Measurements from ENCODE around the gene USP6. TPM values are rescaled to one million over a fixed set of nuclear protein-coding genes. Genes with fewer than 3 reads are reported as not detected.
"Not testable (repeated sequence)": the region's sequence is repeated elsewhere in the genome, so short reads cannot be mapped to it uniquely, and the experiment has no call there.

Gene USP6
- total RNA-seq, 2 donors from 2014 or later, result 0.13 TPM; not detected in 1

DNA sequence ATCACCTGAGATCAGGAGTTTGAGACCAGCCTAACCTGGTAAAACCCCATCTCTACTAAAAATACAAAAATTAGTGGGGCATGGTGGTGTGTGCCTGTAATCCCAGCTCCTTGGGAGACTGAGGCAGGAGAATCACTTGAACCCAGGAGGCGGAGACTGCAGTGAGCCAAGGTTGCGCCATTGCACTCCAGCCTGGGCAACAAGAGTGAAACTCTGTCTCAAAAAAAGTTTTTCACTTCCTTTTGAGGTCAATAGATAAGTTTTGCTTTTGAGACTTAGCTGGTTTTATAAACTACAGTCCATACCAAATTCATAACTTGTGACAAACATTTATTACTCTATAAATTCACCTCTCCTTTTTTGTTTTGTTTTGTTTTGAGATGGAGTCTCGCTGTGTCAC is 46.0 kb downstream of the USP6 start:
- H3K9me3 ChIP-seq; intact Hi-C loops (cut with DNase I); DNase-seq; H3K4me1 ChIP-seq; H3K4me3 ChIP-seq; H3K27me3 ChIP-seq; H3K27ac ChIP-seq; H3K36me3 ChIP-seq; H3K9ac ChIP-seq (ENCODE audit: low read depth in 2 of 2, low read length in 2 of 2): not testable (repeated sequence)

DNA sequence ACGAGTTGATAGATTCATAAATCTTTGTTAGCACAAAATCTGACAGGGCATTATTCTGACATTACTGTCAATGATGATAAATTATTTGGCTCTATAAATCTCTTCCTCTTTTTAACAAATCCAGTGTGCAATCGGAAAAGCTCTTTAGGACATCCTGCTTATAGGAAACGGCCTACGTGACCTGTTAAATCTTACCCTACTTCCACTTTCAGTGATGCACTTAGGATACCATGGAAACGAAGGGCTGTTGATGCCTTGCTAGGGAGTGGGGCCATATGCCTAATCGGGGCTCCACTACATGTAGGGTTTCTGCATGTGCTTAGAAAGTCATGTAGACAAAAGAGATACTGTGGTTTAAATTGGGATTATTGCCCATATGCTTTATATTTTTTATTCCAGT is 48.6 kb downstream of the USP6 start:
- Histone ChIP-seq H3K27ac (no peak overlapping the region), H3K27me3 (no peaks in the 10 kb centered on the region), H3K36me3 (no peaks in the 10 kb centered on the region), H3K4me1 (no peaks in the 10 kb centered on the region), H3K9ac (ENCODE audit: low read depth in 2 of 2, low read length in 2 of 2) (no peak overlapping the region), H3K4me3 (no peak overlapping the region), H3K9me3 (no peaks in the 10 kb centered on the region)
- intact Hi-C loops (cut with DNase I), result no loop called here
- no peak for DNase-seq
- TF ChIP-seq, protein P1, sequence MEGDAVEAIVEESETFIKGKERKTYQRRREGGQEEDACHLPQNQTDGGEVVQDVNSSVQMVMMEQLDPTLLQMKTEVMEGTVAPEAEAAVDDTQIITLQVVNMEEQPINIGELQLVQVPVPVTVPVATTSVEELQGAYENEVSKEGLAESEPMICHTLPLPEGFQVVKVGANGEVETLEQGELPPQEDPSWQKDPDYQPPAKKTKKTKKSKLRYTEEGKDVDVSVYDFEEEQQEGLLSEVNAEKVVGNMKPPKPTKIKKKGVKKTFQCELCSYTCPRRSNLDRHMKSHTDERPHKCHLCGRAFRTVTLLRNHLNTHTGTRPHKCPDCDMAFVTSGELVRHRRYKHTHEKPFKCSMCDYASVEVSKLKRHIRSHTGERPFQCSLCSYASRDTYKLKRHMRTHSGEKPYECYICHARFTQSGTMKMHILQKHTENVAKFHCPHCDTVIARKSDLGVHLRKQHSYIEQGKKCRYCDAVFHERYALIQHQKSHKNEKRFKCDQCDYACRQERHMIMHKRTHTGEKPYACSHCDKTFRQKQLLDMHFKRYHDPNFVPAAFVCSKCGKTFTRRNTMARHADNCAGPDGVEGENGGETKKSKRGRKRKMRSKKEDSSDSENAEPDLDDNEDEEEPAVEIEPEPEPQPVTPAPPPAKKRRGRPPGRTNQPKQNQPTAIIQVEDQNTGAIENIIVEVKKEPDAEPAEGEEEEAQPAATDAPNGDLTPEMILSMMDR (IDR thresholded peaks at IDR 0.05), result no peak

DNA sequence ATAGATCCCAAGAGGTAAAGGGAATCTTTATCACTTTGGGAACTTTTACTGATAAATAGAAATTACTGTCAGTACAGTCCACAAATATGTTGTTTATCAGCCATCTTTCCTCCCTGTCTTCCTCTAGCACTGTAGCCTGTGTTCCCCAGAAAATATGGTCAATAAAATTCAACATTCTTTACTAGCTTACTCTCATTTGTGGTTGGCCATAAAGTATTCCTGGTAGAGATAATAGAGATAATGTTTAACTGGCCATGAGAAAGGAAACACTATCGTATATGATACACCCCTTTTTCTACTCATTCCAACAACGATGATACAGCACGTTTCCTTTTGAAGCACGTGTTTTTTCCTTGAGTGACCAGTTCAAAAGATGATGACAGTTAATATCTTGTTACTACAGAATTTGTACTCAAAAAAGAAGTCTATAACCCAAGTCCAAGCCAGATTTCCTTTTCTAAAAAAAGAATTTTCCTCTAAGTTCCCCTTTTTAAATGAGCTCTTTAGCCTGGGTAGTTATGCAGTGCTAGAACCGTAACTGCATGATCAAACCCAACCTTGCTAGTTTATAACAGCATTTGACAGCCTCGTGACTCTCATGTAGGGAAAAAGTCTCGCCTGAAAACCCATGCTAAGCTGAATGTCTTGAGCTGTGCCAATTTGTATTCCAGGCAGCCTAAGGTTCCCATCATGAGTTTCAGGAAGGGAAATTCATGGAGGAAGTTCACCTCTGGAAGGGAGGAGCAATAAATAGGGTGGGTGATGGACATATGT is 50.1 kb downstream of the USP6 start:
- H3K9me3 ChIP-seq; H3K36me3 ChIP-seq; DNase-seq; H3K27ac ChIP-seq; H3K9ac ChIP-seq (ENCODE audit: low read depth in 2 of 2, low read length in 2 of 2); H3K4me3 ChIP-seq; H3K4me1 ChIP-seq; H3K27me3 ChIP-seq; intact Hi-C loops (cut with DNase I): not testable (repeated sequence)

GRCh38 chr17:5175027-5175426 is 59.2 kb downstream of the USP6 start:
- H3K9me3 ChIP-seq; H3K9ac ChIP-seq (ENCODE audit: low read depth in 2 of 2, low read length in 2 of 2); H3K4me1 ChIP-seq; DNase-seq; H3K27ac ChIP-seq; intact Hi-C loops (cut with DNase I); H3K36me3 ChIP-seq; H3K27me3 ChIP-seq; H3K4me3 ChIP-seq: not testable (repeated sequence)

DNA sequence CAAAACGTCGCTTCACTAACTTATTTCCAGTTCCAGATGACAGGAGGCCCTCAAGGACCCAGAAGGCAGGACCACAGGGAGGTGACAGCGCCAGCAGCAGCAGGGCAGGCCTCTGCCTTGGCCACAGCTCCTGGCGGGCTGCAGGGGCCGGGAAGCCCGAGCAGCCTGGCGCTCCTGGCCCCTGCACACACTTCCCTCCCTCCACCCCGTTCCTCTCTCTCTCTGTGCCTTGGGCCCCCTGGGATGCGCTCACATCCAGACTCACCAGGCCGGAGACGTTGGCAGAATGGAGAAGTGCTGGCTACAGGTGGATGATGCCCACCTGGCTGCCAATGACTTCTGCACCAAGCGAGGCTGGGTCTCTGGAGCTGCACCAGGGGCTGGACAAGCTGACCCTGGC is 63.2 kb downstream of the USP6 start:
- no peak overlapping the region for H3K9ac ChIP-seq (ENCODE audit: low read depth in 2 of 2, low read length in 2 of 2)
- intact Hi-C loops (cut with DNase I), result no loop called here
- H3K27ac ChIP-seq, result no peak overlapping the region
- no peak overlapping the region for H3K4me3 ChIP-seq
- TF ChIP-seq, protein P1 (IDR thresholded peaks at IDR 0.05), result no peak
- no peak for DNase-seq
- H3K36me3 ChIP-seq, result no peaks in the 10 kb centered on the region
- no peaks in the 10 kb centered on the region for H3K27me3 ChIP-seq
- H3K4me1 ChIP-seq, result no peaks in the 10 kb centered on the region
- H3K9me3 ChIP-seq, result peaks cover 25% of the 10 kb centered on the region

DNA sequence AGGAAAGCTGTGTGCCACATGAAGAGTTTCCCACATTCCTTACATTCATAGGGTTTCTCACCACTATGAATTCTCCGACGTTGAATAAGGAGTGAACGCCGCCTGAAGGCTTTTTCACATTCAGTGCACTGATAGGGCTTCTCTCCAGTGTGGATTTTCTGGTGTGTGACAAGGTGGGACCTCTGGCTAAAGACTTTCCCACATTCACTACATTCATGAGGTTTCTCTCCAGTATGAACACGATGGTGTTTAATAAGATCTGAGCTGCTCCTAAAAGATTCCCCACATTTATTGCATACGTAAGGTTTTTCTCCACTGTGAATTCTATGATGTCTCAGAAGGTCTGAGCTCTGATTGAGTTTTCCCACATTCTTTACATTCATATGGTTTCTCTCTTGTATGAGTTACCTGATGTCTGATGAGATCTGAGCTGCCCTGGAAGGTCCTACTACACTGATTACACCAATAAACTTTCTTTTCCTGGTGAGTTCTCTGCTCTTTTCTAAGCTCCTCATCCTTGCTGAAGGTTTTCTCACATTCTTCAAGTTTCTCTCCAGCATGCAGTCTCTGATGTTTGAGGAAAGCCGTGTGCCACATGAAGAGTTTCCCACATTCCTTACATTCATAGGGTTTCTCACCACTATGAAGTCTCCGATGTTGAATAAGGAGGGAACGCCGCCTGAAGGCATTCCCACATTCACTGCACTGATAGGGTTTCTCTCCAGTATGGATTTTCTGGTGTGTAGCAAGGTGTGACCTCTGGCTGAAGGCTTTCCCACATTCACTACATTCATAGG is 65.9 kb downstream of the USP6 start:
- Histone ChIP-seq H3K27ac (no peak overlapping the region), H3K4me3 (no peak overlapping the region), H3K4me1 (no peaks in the 10 kb centered on the region), H3K9me3 (peaks cover 37% of the 10 kb centered on the region), H3K27me3 (no peaks in the 10 kb centered on the region), H3K9ac (ENCODE audit: low read depth in 2 of 2, low read length in 2 of 2) (no peak overlapping the region), H3K36me3 (no peaks in the 10 kb centered on the region)
- no peak for DNase-seq
- intact Hi-C loops (cut with DNase I), result no loop called here
- TF ChIP-seq, protein P1 (IDR thresholded peaks at IDR 0.05), result no peak

Measured in colonic mucosa (tissue), 4 donors.